GM12801 (cell line): Measurements from ENCODE around the gene MCM5.

ENCODE experiments used
- CTCF ChIP-seq: IDR thresholded peaks from one replicate; pipeline ENCODE4 v1.5.1; 2011; ENCODE audit warnings: control low read depth; ENCODE audit not compliant: insufficient read length; ENCODE audit errors: extremely low read depth

The MCM5 gene

GRCh38 chr22:35410663-35411034 is 10.7 kb downstream of the MCM5 start:
- no peak for TF ChIP-seq CTCF

GRCh38 chr22:35411102-35411501 is 11.2 kb downstream of the MCM5 start:
- no peak for TF ChIP-seq CTCF

- TF ChIP-seq CTCF: no peak
These were observed 13.7 kb downstream of the MCM5 start for GRCh38 chr22:35413624-35414023.

GRCh38 chr22:35417606-35418005 is 17.7 kb downstream of the MCM5 start:
- TF ChIP-seq CTCF: no peak

- TF ChIP-seq CTCF: no peak
These were observed 18.1 kb downstream of the MCM5 start for GRCh38 chr22:35418088-35418487.

- no peak for TF ChIP-seq CTCF
These were observed 18.8 kb downstream of the MCM5 start for GRCh38 chr22:35418731-35419130.

- TF ChIP-seq CTCF: no peak
These were observed 19.8 kb downstream of the MCM5 start for GRCh38 chr22:35419756-35420155.

GRCh38 chr22:35421121-35421520 is 21.2 kb downstream of the MCM5 start:
- no peak for TF ChIP-seq CTCF
